Keratinocyte (primary cell): ENCODE data around the gene PFN1. TPM values are rescaled to one million over a fixed set of nuclear protein-coding genes. Genes with fewer than 3 reads are reported as not detected.

Experiments
- DNase-seq: peaks from one replicate; pipeline ENCODE4 v3.0.0-alpha.2; 2011; ENCODE audit warnings: low read depth, missing footprints, low spot score
- FAIRE-seq: peaks from 2 replicates; lab custom pipeline; 2011; peaks lifted over from hg19 to GRCh38; lab: Jason Lieb, UNC
- H2AFZ ChIP-seq: 2 replicates; pipeline ENCODE4 v1.6.0; 2012; ENCODE audit warnings: low read length, control low read depth, inconsistent platforms; ENCODE audit not compliant: control insufficient read depth
- H3K27ac ChIP-seq: 2 replicates; pipeline ENCODE4 v1.5.1; 2011; ENCODE audit warnings: low read length; ENCODE audit not compliant: control insufficient read depth, insufficient read depth
- H3K27me3 ChIP-seq: 3 replicates; pipeline ENCODE4 v1.6.0; 2011; ENCODE audit warnings: low read length; ENCODE audit not compliant: control insufficient read depth, insufficient read depth; ENCODE audit errors: extremely low read depth
- H3K36me3 ChIP-seq, 2 experiments: 2 replicates in 1 of 2; 3 replicates in 1 of 2; pipeline ENCODE4 v1.5.1; 2011; ENCODE audit warnings: low read length in 2 of 2, mild to moderate bottlenecking in 1 of 2; ENCODE audit not compliant: control insufficient read depth in 2 of 2, insufficient read depth in 2 of 2; ENCODE audit errors: extremely low read depth in 1 of 2
- H3K4me1 ChIP-seq: 3 replicates; pipeline ENCODE4 v1.5.1; 2011; ENCODE audit warnings: low read length; ENCODE audit not compliant: control insufficient read depth, insufficient read depth; ENCODE audit errors: extremely low read depth
- H3K4me2 ChIP-seq: 3 replicates; pipeline ENCODE4 v1.6.0; 2011; ENCODE audit warnings: low read depth, low read length; ENCODE audit not compliant: control insufficient read depth, insufficient read depth; ENCODE audit errors: extremely low read depth
- H3K4me3 ChIP-seq, 3 experiments: fragments of 200-600 bp in 1 of 3; sonication (generic) in 1 of 3; 2 replicates in 2 of 3; 3 replicates in 1 of 3; pipeline ENCODE4 v1.5.1; 2011 to 2016; ENCODE audit warnings: low read length in 3 of 3, mild to moderate bottlenecking in 3 of 3, control low read depth in 2 of 3, inconsistent platforms in 1 of 3, low read depth in 1 of 3, mixed read lengths in 1 of 3, mixed run types in 1 of 3, moderate library complexity in 1 of 3; ENCODE audit not compliant: control insufficient read depth in 2 of 3, insufficient read depth in 2 of 3; ENCODE audit errors: extremely low read depth in 1 of 3
- H3K79me2 ChIP-seq: 2 replicates; pipeline ENCODE4 v1.6.0; 2012; ENCODE audit warnings: low read length; ENCODE audit not compliant: control insufficient read depth, insufficient read depth
- H3K9ac ChIP-seq: 3 replicates; pipeline ENCODE4 v1.6.0; 2011; ENCODE audit warnings: low read length; ENCODE audit not compliant: control insufficient read depth, insufficient read depth; ENCODE audit errors: extremely low read depth
- H3K9me1 ChIP-seq: 3 replicates; pipeline ENCODE4 v1.6.0; 2011; ENCODE audit warnings: low read length; ENCODE audit not compliant: control insufficient read depth, insufficient read depth; ENCODE audit errors: extremely low read depth
- H3K9me3 ChIP-seq: 2 replicates; pipeline ENCODE4 v1.5.1; 2012; ENCODE audit warnings: low read depth, low read length; ENCODE audit not compliant: control insufficient read depth
- H4K20me1 ChIP-seq: 3 replicates; pipeline ENCODE4 v1.6.0; 2011; ENCODE audit warnings: low read length; ENCODE audit not compliant: control insufficient read depth, insufficient read depth; ENCODE audit errors: extremely low read depth
- CTCF ChIP-seq, 3 experiments: IDR thresholded peaks in 1 of 3; conservative IDR thresholded peaks in 1 of 3; optimal IDR thresholded peaks in 1 of 3; 2 replicates in 2 of 3; 3 replicates in 1 of 3; pipeline versions ENCODE3 to v1.5.1; 2011; ENCODE audit warnings: low read length in 3 of 3, mild to moderate bottlenecking in 3 of 3, moderate library complexity in 2 of 3, control low read depth in 1 of 3, inconsistent platforms in 1 of 3; ENCODE audit not compliant: insufficient read depth in 2 of 3; ENCODE audit errors: extremely low read depth in 1 of 3
- EZH2 ChIP-seq: IDR thresholded peaks from one replicate; pipeline ENCODE4 v1.6.1; 2012; ENCODE audit warnings: inconsistent platforms, mild to moderate bottlenecking, low read length, moderate library complexity
- dilution Hi-C: fragments of 300-500 bp; cut with MboI; formaldehyde crosslinking; loops from one replicate; pipeline ENCODE4 v1.7.0; 2020; ENCODE audit warnings: low sequenced_read_pairs; ENCODE audit not compliant: extremely low pct_ligation_motif_present
- polyA plus RNA-seq, 5 experiments: library from polyadenylated mRNA; depleted of rRNA in 3 of 5; stranded (reverse) in 3 of 5; stranded (forward) in 1 of 5; unstranded in 1 of 5; fragments of >200 nt; gene quantifications; 1 replicate in 1 of 5; 2 replicates in 3 of 5; 3 replicates in 1 of 5; pipeline versions ENCODE4 v1.2.1 to v1.2.3, GENCODE V29; 2011 to 2012; ENCODE audit warnings: missing spikeins in 2 of 5, low read depth in 1 of 5, low replicate concordance in 1 of 5
- small RNA-seq, 3 experiments: library from RNA; depleted of rRNA; stranded (forward); fragments of <200 nt; gene quantifications; one replicate each; pipeline ENCODE3, GENCODE V24; 2012; ENCODE audit warnings: low read depth in 3 of 3, low replicate concordance in 1 of 3; ENCODE audit not compliant: insufficient read length in 3 of 3

PFN1 gene
- polyA plus RNA-seq, 1 donor (not counting 4 experiments of a cell fraction or from before 2014, with no cell fraction given), result 1,435 TPM

GRCh38 chr17:4896332-4897197, 51.8 kb downstream of the PFN1 start:
- Histone ChIP-seq H4K20me1 (peaks cover 10% of the 10 kb centered on the region), H3K27me3 (no peaks in the 10 kb centered on the region), H3K9ac (no peak overlapping the region), H3K4me1 (peaks cover 6% of the 10 kb centered on the region), H3K9me1 (no peaks in the 10 kb centered on the region), H3K79me2 (no peaks in the 10 kb centered on the region), H3K4me3 (no peak overlapping the region), H3K4me2 (no peak overlapping the region), H3K27ac (no peak overlapping the region), H3K36me3 (peaks cover 41 to 44% of the 10 kb centered on the region in 2 experiments), H3K9me3 (no peaks in the 10 kb centered on the region), H2AFZ (no peak overlapping the region)
- DNase-seq, result no peak
- dilution Hi-C loops, result no loop called here
- FAIRE-seq, result no peak
- no peak for TF ChIP-seq EZH2
- no peak for TF ChIP-seq CTCF (optimal IDR thresholded peaks at IDR 0.05 in 1 of 3, IDR thresholded peaks at IDR 0.05 in 1 of 3, conservative IDR thresholded peaks at IDR 0.05 in 1 of 3; ENCODE audit: extremely low read depth in 1 of 3, insufficient read depth in 2 of 3, low read length in 3 of 3)

GRCh38 chr17:4895657-4896331, 52.5 kb downstream of the PFN1 start:
- Histone ChIP-seq H3K9ac (no peak overlapping the region), H3K4me1 (peaks cover 6% of the 10 kb centered on the region), H3K27me3 (no peaks in the 10 kb centered on the region), H3K9me1 (no peaks in the 10 kb centered on the region), H3K9me3 (no peaks in the 10 kb centered on the region), H3K27ac (no peak overlapping the region), H3K79me2 (no peaks in the 10 kb centered on the region), H4K20me1 (peaks cover 10% of the 10 kb centered on the region), H3K4me2 (no peak overlapping the region), H3K36me3 (peaks cover 44 to 45% of the 10 kb centered on the region in 2 experiments), H3K4me3 (no peak overlapping the region), H2AFZ (no peak overlapping the region)
- dilution Hi-C loops, result no loop called here
- TF ChIP-seq CTCF (optimal IDR thresholded peaks at IDR 0.05 in 1 of 3, IDR thresholded peaks at IDR 0.05 in 1 of 3, conservative IDR thresholded peaks at IDR 0.05 in 1 of 3; ENCODE audit: extremely low read depth in 1 of 3, insufficient read depth in 2 of 3, low read length in 3 of 3) (peak in 2 of 3 experiments; percentile 2 to 33), EZH2 (no peak)
- DNase-seq (no peak), FAIRE-seq (no peak)

Small RNA genes within 50 kb of the gene (small RNA-seq; reads per million reads assigned to genes)
- gene MIR6864 (0 to 1.7 (median 0.07) reads per million in 3 experiments), gene MIR6865 (0 to 0.67 (median 0) reads per million in 3 experiments)

Other genes with a start within 250 kb of the PFN1 start
- gene PELP1, start 244.4 kb downstream of the PFN1 start, polyA plus RNA-seq, result 5.7 to 19.7 TPM (median 8.9 TPM) in 3 replicates
- gene ARRB2, start 237.9 kb downstream of the PFN1 start, polyA plus RNA-seq, result 7.5 to 12.8 TPM (median 11.5 TPM) in 3 replicates
- 36.9 to 41.5 TPM (median 39.6 TPM) in 3 replicates for gene MED11, start 217.1 kb downstream of the PFN1 start, polyA plus RNA-seq
- 0.14 to 0.31 TPM (median 0.25 TPM) in 3 replicates for gene ZMYND15, start 208.7 kb downstream of the PFN1 start, polyA plus RNA-seq
- gene CXCL16, start 208.6 kb downstream of the PFN1 start, polyA plus RNA-seq, result 12.8 to 15.8 TPM (median 15.7 TPM) in 3 replicates
- not detected in 3 replicates for gene TM4SF5, start 176.6 kb downstream of the PFN1 start, polyA plus RNA-seq
- 0.14 to 0.42 TPM in 2 of 3 replicates, not detected in the other for gene VMO1, start 162.2 kb downstream of the PFN1 start, polyA plus RNA-seq
- gene GLTPD2, start 159.6 kb downstream of the PFN1 start, polyA plus RNA-seq, result not detected in 3 replicates
- gene PSMB6, start 152.4 kb downstream of the PFN1 start, polyA plus RNA-seq, result 191 to 245 TPM (median 225 TPM) in 3 replicates
- 27.9 to 48.6 TPM (median 33.3 TPM) in 3 replicates for gene PLD2, start 141.4 kb downstream of the PFN1 start, polyA plus RNA-seq
- gene MINK1, start 115.2 kb downstream of the PFN1 start, polyA plus RNA-seq, result 82.8 to 101 TPM (median 93.7 TPM) in 3 replicates
- gene C17orf107, start 49.0 kb downstream of the PFN1 start, polyA plus RNA-seq, result 0.31 to 0.68 TPM (median 0.33 TPM) in 3 replicates
- gene CHRNE, start 45.4 kb downstream of the PFN1 start, polyA plus RNA-seq, result 0.02 to 0.04 TPM in 2 of 3 replicates, not detected in the other
- gene GP1BA, start 16.3 kb downstream of the PFN1 start, polyA plus RNA-seq, result not detected in 3 replicates
- gene SLC25A11, start 8.5 kb downstream of the PFN1 start, polyA plus RNA-seq, result 28.3 to 43.6 TPM (median 33.8 TPM) in 3 replicates
- gene RNF167, start 8.3 kb downstream of the PFN1 start, polyA plus RNA-seq, result 101 to 129 TPM (median 118 TPM) in 3 replicates
- gene ENO3, start 2.6 kb upstream of the PFN1 start, polyA plus RNA-seq, result 1.8 to 3.1 TPM (median 2.4 TPM) in 3 replicates
- gene SPAG7, start 19.3 kb upstream of the PFN1 start, polyA plus RNA-seq, result 65.6 to 73.7 TPM (median 65.7 TPM) in 3 replicates
- 8.5 to 14.3 TPM (median 10.4 TPM) in 3 replicates for gene CAMTA2, start 39.1 kb upstream of the PFN1 start, polyA plus RNA-seq
- gene INCA1, start 49.0 kb upstream of the PFN1 start, polyA plus RNA-seq, result 0.21 to 0.39 TPM (median 0.26 TPM) in 3 replicates
- 85.3 to 93.7 TPM (median 91.1 TPM) in 3 replicates for gene KIF1C, start 49.4 kb upstream of the PFN1 start, polyA plus RNA-seq
- 0.16 to 0.21 TPM (median 0.21 TPM) in 3 replicates for gene SLC52A1, start 86.9 kb upstream of the PFN1 start, polyA plus RNA-seq
- gene ZFP3, start 129.9 kb upstream of the PFN1 start, polyA plus RNA-seq, result 1.6 to 4.3 TPM (median 3.0 TPM) in 3 replicates
- gene ZNF232, start 163.3 kb upstream of the PFN1 start, polyA plus RNA-seq, result 4.2 to 5.2 TPM (median 4.9 TPM) in 3 replicates
- gene USP6, start 167.5 kb upstream of the PFN1 start, polyA plus RNA-seq, result not detected in 3 replicates
- gene ZNF594, start 243.3 kb upstream of the PFN1 start, polyA plus RNA-seq, result 0.67 to 2.1 TPM (median 1.7 TPM) in 3 replicates